ENCODE measurements around the gene EVL.

The EVL gene

GRCh38 chr14:100018482-100018881, 46.7 kb upstream of the EVL start:
- Histone ChIP-seq H3K27ac (replicated peaks) (no peak overlapping the region), H3K4me3 (replicated peaks; ENCODE audit: insufficient read depth, low read length) (no peak overlapping the region), H3K27me3 (ENCODE audit: insufficient read depth, poor library complexity, severe bottlenecking) (no peaks in the 10 kb centered on the region)
- DNase-seq (ENCODE audit: low read depth in 1 of 2, low spot score in 1 of 2), result no peak
- TF ChIP-seq, protein P1, sequence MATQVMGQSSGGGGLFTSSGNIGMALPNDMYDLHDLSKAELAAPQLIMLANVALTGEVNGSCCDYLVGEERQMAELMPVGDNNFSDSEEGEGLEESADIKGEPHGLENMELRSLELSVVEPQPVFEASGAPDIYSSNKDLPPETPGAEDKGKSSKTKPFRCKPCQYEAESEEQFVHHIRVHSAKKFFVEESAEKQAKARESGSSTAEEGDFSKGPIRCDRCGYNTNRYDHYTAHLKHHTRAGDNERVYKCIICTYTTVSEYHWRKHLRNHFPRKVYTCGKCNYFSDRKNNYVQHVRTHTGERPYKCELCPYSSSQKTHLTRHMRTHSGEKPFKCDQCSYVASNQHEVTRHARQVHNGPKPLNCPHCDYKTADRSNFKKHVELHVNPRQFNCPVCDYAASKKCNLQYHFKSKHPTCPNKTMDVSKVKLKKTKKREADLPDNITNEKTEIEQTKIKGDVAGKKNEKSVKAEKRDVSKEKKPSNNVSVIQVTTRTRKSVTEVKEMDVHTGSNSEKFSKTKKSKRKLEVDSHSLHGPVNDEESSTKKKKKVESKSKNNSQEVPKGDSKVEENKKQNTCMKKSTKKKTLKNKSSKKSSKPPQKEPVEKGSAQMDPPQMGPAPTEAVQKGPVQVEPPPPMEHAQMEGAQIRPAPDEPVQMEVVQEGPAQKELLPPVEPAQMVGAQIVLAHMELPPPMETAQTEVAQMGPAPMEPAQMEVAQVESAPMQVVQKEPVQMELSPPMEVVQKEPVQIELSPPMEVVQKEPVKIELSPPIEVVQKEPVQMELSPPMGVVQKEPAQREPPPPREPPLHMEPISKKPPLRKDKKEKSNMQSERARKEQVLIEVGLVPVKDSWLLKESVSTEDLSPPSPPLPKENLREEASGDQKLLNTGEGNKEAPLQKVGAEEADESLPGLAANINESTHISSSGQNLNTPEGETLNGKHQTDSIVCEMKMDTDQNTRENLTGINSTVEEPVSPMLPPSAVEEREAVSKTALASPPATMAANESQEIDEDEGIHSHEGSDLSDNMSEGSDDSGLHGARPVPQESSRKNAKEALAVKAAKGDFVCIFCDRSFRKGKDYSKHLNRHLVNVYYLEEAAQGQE (IDR thresholded peaks at IDR 0.05; ENCODE audit: insufficient replicate concordance, low read depth), result no peak
- no peak for TF ChIP-seq CTCF (IDR thresholded peaks at IDR 0.05; ENCODE audit: insufficient read depth, low read length)
- no peak for TF ChIP-seq SPI1 (IDR thresholded peaks at IDR 0.05; ENCODE audit: borderline replicate concordance, low read depth)
- no peak for TF ChIP-seq GABPA (IDR thresholded peaks at IDR 0.05; ENCODE audit: low read depth)

- TF ChIP-seq CTCF (IDR thresholded peaks at IDR 0.05; ENCODE audit: insufficient read depth, low read length) (no peak), POLR2AphosphoS5 (IDR thresholded peaks at IDR 0.05; ENCODE audit: low read depth) (no peak), SPI1 (IDR thresholded peaks at IDR 0.05; ENCODE audit: borderline replicate concordance, low read depth) (no peak), GABPA (IDR thresholded peaks at IDR 0.05; ENCODE audit: low read depth) (no peak)
- TF ChIP-seq, protein P1 (IDR thresholded peaks at IDR 0.05; ENCODE audit: insufficient replicate concordance, low read depth), result no peak
- Histone ChIP-seq H3K27ac (replicated peaks) (no peak overlapping the region), H3K4me3 (replicated peaks; ENCODE audit: insufficient read depth, low read length) (no peak overlapping the region), H3K27me3 (ENCODE audit: insufficient read depth, poor library complexity, severe bottlenecking) (no peaks in the 10 kb centered on the region)
- no peak for DNase-seq (ENCODE audit: low read depth in 1 of 2, low spot score in 1 of 2)
Observed at GRCh38 chr14:100019156-100019744, 46.0 kb upstream of the EVL start.

DNA sequence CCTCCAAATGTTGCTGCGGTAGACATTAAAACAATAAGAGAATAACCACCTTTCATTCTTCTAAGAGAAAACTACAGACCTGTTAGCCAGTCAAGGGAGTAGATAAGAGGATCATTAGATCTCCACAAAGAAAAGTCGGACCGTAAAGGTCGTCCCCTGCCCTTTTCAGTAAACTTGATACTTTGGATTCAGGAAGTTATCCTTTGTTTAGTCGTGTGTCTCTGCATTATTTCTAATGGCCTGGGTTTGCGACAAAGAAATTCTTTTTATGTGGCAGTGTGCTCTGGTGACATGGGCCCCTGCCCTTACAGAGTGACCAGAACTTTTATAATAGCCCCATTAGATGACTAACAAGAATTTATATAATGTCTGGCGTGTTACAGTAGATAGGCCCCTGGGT, 44.6 kb upstream of the EVL start:
- Histone ChIP-seq H3K27ac (replicated peaks) (no peak overlapping the region), H3K4me3 (replicated peaks; ENCODE audit: insufficient read depth, low read length) (no peak overlapping the region), H3K27me3 (ENCODE audit: insufficient read depth, poor library complexity, severe bottlenecking) (no peaks in the 10 kb centered on the region)
- DNase-seq (ENCODE audit: low read depth in 1 of 2, low spot score in 1 of 2), result no peak
- TF ChIP-seq POLR2AphosphoS5 (IDR thresholded peaks at IDR 0.05; ENCODE audit: low read depth), result no peak
- TF ChIP-seq SPI1 (IDR thresholded peaks at IDR 0.05; ENCODE audit: borderline replicate concordance, low read depth), result no peak
- TF ChIP-seq, protein P1 (IDR thresholded peaks at IDR 0.05; ENCODE audit: insufficient replicate concordance, low read depth), result no peak
- no peak for TF ChIP-seq GABPA (IDR thresholded peaks at IDR 0.05; ENCODE audit: low read depth)
- TF ChIP-seq CTCF (IDR thresholded peaks at IDR 0.05; ENCODE audit: insufficient read depth, low read length), result no peak

Data from HL-60 (cell line).